ENCODE measurements around the gene PDIA4.

The PDIA4 gene, protein sequence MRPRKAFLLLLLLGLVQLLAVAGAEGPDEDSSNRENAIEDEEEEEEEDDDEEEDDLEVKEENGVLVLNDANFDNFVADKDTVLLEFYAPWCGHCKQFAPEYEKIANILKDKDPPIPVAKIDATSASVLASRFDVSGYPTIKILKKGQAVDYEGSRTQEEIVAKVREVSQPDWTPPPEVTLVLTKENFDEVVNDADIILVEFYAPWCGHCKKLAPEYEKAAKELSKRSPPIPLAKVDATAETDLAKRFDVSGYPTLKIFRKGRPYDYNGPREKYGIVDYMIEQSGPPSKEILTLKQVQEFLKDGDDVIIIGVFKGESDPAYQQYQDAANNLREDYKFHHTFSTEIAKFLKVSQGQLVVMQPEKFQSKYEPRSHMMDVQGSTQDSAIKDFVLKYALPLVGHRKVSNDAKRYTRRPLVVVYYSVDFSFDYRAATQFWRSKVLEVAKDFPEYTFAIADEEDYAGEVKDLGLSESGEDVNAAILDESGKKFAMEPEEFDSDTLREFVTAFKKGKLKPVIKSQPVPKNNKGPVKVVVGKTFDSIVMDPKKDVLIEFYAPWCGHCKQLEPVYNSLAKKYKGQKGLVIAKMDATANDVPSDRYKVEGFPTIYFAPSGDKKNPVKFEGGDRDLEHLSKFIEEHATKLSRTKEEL

DNA sequence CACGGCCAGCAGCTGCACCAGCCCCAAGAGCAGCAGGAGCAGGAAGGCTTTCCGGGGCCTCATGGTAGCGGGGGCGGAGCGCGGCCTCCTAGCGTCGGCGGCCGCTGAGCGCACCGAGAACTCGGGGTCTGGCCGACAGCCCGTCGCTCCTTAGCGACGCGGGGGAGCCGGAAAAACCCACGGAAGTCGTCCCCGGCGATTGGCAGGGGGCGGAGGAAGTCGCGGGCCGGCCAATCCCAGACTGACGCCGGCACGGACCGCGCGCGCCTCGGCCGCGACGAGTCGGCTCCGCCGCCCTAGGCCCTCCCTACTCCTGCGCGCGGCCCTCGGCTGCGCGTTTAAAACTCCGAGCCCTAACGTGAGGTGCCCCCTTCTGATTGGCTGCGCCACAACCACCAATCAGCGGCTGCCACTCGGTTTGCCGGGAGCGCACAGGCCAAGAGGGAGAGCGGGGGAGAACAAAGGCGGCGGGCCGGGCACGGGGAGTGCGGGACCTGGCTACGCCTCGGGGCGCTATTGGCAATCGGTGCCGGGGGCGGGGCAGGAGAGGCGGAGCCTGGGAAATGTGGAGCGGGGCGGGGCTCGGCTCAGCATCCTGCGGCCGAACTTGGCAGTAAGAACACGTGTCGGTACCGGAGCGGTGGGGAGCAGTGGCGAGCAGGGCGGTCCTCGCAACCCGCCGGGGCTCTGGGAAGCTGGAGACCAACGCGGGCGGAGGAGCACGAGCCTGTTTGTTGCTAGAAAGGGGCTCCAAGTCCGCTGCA, at the start of gene PDIA4:
Gene PDIA4, minus strand, starts transcription at position 160 of the 764 bp plus-strand sequence. Its CDS starts 97 bp downstream, at position 63.
- no CpG with 5 or more reads among the region's 87 CpGs for WGBS (ENCODE audit: insufficient coverage, insufficient read length)
- Histone ChIP-seq H3K9me3 (ENCODE audit: control insufficient read depth, insufficient read depth, low read length) (no peaks in the 10 kb centered on the region), H3K36me3 (ENCODE audit: control insufficient read depth, insufficient read depth, low read length) (no peaks in the 10 kb centered on the region), H3K4me3 (ENCODE audit: low read length) (peak within 1 kb of the TSS; percentile 88), H3K27ac (ENCODE audit: low read length) (no peak within 1 kb of the TSS), H3K4me1 (ENCODE audit: control insufficient read depth, insufficient read depth, low read length) (no peaks in the 10 kb centered on the region), H3K27me3 (ENCODE audit: control insufficient read depth, insufficient read depth, low read length) (no peaks in the 10 kb centered on the region)
- peak; percentile 88 for DNase-seq (ENCODE audit: low read depth, low spot score)

- H3K36me3 ChIP-seq (ENCODE audit: control insufficient read depth, insufficient read depth, low read length), result peaks cover 3% of the 10 kb centered on the region; the same call in 1 of the 2 replicates
- DNase-seq (ENCODE audit: low read depth, low spot score), result no peak
- WGBS (ENCODE audit: insufficient coverage, insufficient read length), result no CpG with 5 or more reads among the region's 9 CpGs
- H3K27me3 ChIP-seq (ENCODE audit: control insufficient read depth, insufficient read depth, low read length), result no peaks in the 10 kb centered on the region
- H3K4me3 ChIP-seq (ENCODE audit: low read length), result no peak overlapping the region
- no peaks in the 10 kb centered on the region for H3K9me3 ChIP-seq (ENCODE audit: control insufficient read depth, insufficient read depth, low read length)
- H3K4me1 ChIP-seq (ENCODE audit: control insufficient read depth, insufficient read depth, low read length), result no peaks in the 10 kb centered on the region
- H3K27ac ChIP-seq (ENCODE audit: low read length), result no peak overlapping the region
These were observed 49.3 kb upstream of the PDIA4 start for GRCh38 chr7:149077594-149077993.

DNA sequence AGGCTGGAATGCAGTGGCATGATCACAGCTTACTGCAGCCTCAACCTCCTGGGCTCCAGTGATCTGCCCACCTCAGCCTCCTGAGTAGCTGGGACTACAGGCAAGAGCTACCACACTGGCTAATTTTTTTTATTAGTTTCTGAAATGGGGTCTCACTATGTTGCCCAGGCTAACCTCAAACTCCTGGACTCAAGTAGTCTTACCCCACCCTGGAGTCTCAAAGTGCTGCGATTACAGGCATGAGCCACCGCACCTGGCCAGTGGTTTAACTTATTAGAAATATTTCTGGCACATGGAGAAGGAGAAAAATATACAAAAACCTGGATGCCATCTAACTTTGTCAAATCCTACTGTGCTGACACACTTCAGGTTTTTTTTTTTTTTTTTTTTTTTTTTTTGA, 47.0 kb upstream of the PDIA4 start:
- no peak for DNase-seq (ENCODE audit: low read depth, low spot score)
- H3K36me3 ChIP-seq (ENCODE audit: control insufficient read depth, insufficient read depth, low read length), result peaks cover 16% of the 10 kb centered on the region
- no peaks in the 10 kb centered on the region for H3K27me3 ChIP-seq (ENCODE audit: control insufficient read depth, insufficient read depth, low read length)
- H3K4me1 ChIP-seq (ENCODE audit: control insufficient read depth, insufficient read depth, low read length), result no peaks in the 10 kb centered on the region
- no peak overlapping the region for H3K4me3 ChIP-seq (ENCODE audit: low read length)
- no peaks in the 10 kb centered on the region for H3K9me3 ChIP-seq (ENCODE audit: control insufficient read depth, insufficient read depth, low read length)
- H3K27ac ChIP-seq (ENCODE audit: low read length), result no peak overlapping the region
- WGBS (ENCODE audit: insufficient coverage, insufficient read length), result no CpG with 5 or more reads among the region's 2 CpGs

DNA sequence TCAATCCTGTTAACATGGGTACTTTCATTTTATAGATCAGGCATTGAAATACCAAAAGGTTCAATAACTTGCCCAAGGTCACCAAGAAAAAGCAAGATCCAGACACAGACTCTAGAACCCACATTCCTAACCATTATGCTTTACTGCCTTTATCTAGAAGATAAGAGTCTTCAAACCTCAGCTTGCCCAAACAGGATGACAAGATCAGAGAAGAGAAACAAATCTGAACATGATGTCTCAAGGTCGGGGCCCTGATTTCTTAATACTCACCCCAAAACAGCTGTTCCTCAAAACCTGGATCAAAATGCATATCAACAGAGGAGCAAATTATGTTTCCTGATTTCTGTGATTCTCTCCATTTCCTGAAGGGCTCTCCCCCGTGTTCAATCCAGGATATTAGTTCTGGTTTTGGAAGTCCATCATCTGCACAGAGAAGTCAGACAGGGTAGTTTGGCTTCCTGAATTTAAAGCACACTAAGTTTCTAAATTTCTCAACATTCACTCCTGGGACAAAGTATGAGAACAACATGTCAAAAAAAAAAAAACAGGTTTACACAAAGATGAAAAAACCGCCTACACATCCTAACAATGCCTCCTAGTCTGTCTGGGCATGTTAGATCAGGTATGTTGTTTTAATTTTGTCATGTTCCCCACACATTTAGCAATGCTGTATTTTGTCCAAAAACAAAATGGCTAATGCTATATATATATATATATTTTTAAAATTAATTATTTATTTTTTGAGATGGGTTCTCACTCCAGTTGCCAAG, 46.0 kb upstream of the PDIA4 start:
- H3K4me3 ChIP-seq (ENCODE audit: low read length), result no peak overlapping the region
- H3K4me1 ChIP-seq (ENCODE audit: control insufficient read depth, insufficient read depth, low read length), result no peaks in the 10 kb centered on the region
- no CpG with 5 or more reads among the region's 3 CpGs for WGBS (ENCODE audit: insufficient coverage, insufficient read length)
- no peak overlapping the region for H3K27ac ChIP-seq (ENCODE audit: low read length)
- no peaks in the 10 kb centered on the region for H3K27me3 ChIP-seq (ENCODE audit: control insufficient read depth, insufficient read depth, low read length)
- no peak for DNase-seq (ENCODE audit: low read depth, low spot score)
- H3K9me3 ChIP-seq (ENCODE audit: control insufficient read depth, insufficient read depth, low read length), result no peaks in the 10 kb centered on the region
- peaks cover 18% of the 10 kb centered on the region for H3K36me3 ChIP-seq (ENCODE audit: control insufficient read depth, insufficient read depth, low read length)

GRCh38 chr7:149072438-149072775, 44.1 kb upstream of the PDIA4 start:
- H3K4me1 ChIP-seq (ENCODE audit: control insufficient read depth, insufficient read depth, low read length), result no peaks in the 10 kb centered on the region
- H3K4me3 ChIP-seq (ENCODE audit: low read length), result no peak overlapping the region
- no peaks in the 10 kb centered on the region for H3K9me3 ChIP-seq (ENCODE audit: control insufficient read depth, insufficient read depth, low read length)
- no peak for DNase-seq (ENCODE audit: low read depth, low spot score)
- H3K27me3 ChIP-seq (ENCODE audit: control insufficient read depth, insufficient read depth, low read length), result no peaks in the 10 kb centered on the region
- no CpG with 5 or more reads among the region's 4 CpGs for WGBS (ENCODE audit: insufficient coverage, insufficient read length)
- peaks cover 18% of the 10 kb centered on the region for H3K36me3 ChIP-seq (ENCODE audit: control insufficient read depth, insufficient read depth, low read length)
- no peak overlapping the region for H3K27ac ChIP-seq (ENCODE audit: low read length)

DNA sequence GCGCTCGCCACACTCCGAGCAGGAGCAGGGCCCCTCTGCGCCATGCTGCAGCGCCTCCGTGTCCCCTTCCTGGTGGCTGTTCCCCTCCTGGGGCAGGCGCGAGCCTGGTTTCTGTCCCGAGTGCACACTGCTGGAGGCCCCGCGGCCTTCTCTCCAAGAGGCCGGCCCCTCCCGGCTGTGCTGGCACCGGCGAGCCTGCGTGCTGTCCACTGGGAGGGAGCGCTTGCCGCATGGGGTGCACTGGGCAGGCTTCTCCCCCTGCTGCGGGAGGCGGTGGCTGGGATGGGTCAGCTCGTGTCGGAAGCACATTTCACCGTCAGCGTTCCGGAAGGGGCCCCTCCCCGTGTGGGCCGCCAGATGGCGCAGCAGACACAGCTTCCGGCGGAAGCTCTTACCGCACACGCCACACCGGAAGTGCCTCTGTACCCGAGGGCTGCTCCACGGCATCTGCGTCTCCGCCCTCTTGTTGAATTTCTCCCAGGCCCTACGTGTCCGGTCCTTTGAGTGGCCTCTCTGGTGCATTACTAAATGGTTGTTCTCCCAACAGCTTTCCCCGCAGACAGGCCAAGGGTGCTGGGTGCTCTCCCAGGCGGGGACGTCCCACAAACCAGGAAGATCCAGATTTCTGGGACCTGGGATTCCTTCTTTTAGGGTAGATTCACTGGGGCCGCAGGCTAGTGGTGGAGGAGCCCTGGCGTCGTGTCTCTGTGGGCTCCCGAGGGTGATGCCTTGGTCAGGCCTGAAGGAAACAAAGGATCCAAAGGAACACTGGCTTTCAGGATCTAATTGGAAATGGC, 43.5 kb upstream of the PDIA4 start:
- peaks cover 18% of the 10 kb centered on the region for H3K36me3 ChIP-seq (ENCODE audit: control insufficient read depth, insufficient read depth, low read length)
- H3K4me3 ChIP-seq (ENCODE audit: low read length), result no peak overlapping the region
- H3K27ac ChIP-seq (ENCODE audit: low read length), result no peak overlapping the region

GRCh38 chr7:149071182-149071635, 42.9 kb upstream of the PDIA4 start:
- WGBS (ENCODE audit: insufficient coverage, insufficient read length), result no CpG with 5 or more reads among the region's 29 CpGs

More for the DNA sequence above, 43.5 kb upstream of the PDIA4 start:
- Histone ChIP-seq H3K9me3 (ENCODE audit: control insufficient read depth, insufficient read depth, low read length) (no peaks in the 10 kb centered on the region), H3K27me3 (ENCODE audit: control insufficient read depth, insufficient read depth, low read length) (no peaks in the 10 kb centered on the region), H3K4me1 (ENCODE audit: control insufficient read depth, insufficient read depth, low read length) (no peaks in the 10 kb centered on the region)
- peak; percentile 83 for DNase-seq (ENCODE audit: low read depth, low spot score)
- no CpG with 5 or more reads among the region's 46 CpGs for WGBS (ENCODE audit: insufficient coverage, insufficient read length)

GRCh38 chr7:149070372-149071125, 42.2 kb upstream of the PDIA4 start:
- no peak overlapping the region for H3K27ac ChIP-seq (ENCODE audit: low read length)
- H3K4me3 ChIP-seq (ENCODE audit: low read length), result no peak overlapping the region
- H3K27me3 ChIP-seq (ENCODE audit: control insufficient read depth, insufficient read depth, low read length), result no peaks in the 10 kb centered on the region
- DNase-seq (ENCODE audit: low read depth, low spot score), result no peak
- H3K4me1 ChIP-seq (ENCODE audit: control insufficient read depth, insufficient read depth, low read length), result no peaks in the 10 kb centered on the region
- no peaks in the 10 kb centered on the region for H3K9me3 ChIP-seq (ENCODE audit: control insufficient read depth, insufficient read depth, low read length)
- no CpG with 5 or more reads among the region's 31 CpGs for WGBS (ENCODE audit: insufficient coverage, insufficient read length)
- H3K36me3 ChIP-seq (ENCODE audit: control insufficient read depth, insufficient read depth, low read length), result peaks cover 18% of the 10 kb centered on the region

More at GRCh38 chr7:149071182-149071635, 42.9 kb upstream of the PDIA4 start:
- Histone ChIP-seq H3K9me3 (ENCODE audit: control insufficient read depth, insufficient read depth, low read length) (no peaks in the 10 kb centered on the region), H3K36me3 (ENCODE audit: control insufficient read depth, insufficient read depth, low read length) (peaks cover 18% of the 10 kb centered on the region), H3K27me3 (ENCODE audit: control insufficient read depth, insufficient read depth, low read length) (no peaks in the 10 kb centered on the region), H3K4me1 (ENCODE audit: control insufficient read depth, insufficient read depth, low read length) (no peaks in the 10 kb centered on the region), H3K27ac (ENCODE audit: low read length) (no peak overlapping the region), H3K4me3 (ENCODE audit: low read length) (no peak overlapping the region)
- no peak for DNase-seq (ENCODE audit: low read depth, low spot score)

- no CpG with 5 or more reads among the region's 4 CpGs for WGBS (ENCODE audit: insufficient coverage, insufficient read length)
- no peak for DNase-seq (ENCODE audit: low read depth, low spot score)
- Histone ChIP-seq H3K4me3 (ENCODE audit: low read length) (no peak overlapping the region), H3K36me3 (ENCODE audit: control insufficient read depth, insufficient read depth, low read length) (peaks cover 15% of the 10 kb centered on the region), H3K4me1 (ENCODE audit: control insufficient read depth, insufficient read depth, low read length) (no peaks in the 10 kb centered on the region), H3K27ac (ENCODE audit: low read length) (no peak overlapping the region), H3K9me3 (ENCODE audit: control insufficient read depth, insufficient read depth, low read length) (no peaks in the 10 kb centered on the region), H3K27me3 (ENCODE audit: control insufficient read depth, insufficient read depth, low read length) (no peaks in the 10 kb centered on the region)
These were observed 39.6 kb upstream of the PDIA4 start for GRCh38 chr7:149067869-149068268.

Data from iPS DF 6.9 (cell line).